ENCODE results near the gene SNAP47.

The SNAP47 gene

DNA sequence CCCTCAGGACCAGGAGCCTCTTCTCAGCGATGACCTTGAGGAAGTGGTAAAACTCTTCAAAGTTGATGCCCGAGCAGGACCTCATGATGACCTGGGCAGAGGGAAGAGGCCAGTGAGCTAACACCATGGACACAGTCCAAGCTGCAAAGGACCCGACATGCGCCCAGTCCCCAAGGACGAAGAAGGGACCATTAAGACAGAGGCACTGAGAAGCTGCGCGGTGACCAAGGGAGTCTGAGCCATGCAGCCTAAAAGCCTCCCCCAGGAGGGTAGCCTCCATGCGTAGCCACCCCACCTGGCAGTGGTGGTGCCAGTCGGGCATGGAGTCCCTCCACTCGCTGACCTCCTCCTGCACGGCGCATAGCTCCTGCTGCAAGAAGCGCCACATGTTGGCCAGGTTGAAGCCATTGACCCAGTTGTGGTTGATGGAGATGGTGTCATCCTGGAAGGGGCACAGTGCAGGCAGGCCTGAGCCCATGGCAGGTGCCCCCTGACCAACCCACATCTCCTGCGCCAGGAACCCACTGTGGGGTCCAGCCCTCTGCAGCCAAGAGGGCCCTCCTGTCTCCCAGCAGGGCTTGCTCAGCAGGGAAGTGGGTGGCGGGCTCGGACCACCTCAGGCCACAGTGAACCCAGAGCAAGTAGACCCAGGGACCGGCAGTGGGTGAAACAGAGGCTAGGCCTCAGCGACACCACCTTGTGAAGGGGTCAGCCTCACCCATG, 2.5 kb upstream of the SNAP47 start:
- no peak for DNase-seq

DNA sequence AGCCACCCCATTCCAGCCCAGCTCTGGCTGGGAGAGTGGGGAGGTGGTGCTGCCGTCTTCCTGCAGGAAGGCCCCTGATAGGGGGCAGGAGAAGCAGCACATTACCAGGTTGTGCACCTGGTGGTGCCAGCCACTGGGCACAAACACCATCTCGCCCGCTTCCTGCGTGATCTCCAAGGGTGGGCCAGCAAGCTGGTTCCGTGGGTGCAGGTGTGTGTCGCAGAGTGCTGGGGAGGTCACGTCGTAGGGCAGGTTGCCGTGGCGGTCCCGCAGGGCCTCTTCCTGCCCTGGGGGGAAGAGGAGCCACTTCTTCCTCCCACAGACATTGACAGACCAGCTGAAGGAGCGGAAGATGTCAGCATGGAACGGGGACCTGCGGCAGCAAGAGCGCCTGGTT, 1.9 kb upstream of the SNAP47 start:
- no peak for DNase-seq

DNA sequence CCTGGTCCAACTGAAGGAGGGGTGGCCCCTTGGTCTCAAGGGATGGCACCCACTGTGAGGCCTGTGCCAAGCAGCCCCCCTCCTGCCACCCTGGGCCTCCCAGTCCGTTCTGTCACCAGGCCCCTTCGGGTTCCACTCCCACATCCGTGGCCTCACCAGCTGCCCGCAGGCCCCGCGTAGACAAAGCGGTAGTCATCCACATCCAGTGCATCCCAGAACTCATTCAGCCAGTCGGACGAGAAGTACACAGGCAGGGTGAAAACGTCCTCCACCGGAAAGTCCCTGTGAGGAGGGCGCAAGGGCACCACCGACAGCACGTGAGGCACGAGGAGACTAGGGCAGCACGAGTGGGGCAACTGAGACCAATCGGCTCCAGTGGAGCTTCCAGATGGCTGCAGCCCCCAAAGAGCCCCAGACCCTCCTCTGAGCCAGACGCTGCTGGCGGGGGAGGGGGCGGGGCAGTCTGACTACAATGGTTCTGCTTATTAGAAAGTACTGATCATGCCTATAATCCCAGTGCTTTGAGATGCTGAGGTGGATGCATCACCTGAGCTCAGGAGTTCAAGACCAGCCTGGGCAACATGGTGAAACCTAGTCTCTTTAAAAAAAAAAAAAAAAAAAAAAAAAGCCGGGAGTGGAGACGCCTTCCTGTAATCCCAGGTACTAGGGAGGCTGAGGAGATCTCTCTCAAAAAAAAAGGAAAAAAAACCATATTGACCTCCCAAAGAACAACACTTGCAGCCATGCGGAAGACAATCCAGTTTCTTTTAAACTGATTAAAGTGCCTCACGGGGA, 1.3 kb upstream of the SNAP47 start:
- DNase-seq, result no peak

DNA sequence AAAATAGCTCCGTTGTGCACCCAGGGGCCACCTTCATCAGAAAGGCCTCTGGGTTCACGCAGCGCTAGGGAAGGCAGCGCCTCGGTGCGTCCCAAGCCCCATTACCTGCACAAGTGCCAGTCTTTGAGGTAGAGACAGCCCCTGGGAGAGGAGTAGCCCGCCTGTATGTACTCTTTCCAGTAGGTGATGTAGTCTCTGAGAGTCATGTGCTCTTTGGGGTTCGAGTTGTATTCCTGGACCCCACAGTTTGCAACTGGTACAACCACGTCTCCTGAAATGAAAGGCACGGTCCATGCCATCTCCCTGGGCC, 734 bp upstream of the SNAP47 start:
- DNase-seq, result no peak

DNA sequence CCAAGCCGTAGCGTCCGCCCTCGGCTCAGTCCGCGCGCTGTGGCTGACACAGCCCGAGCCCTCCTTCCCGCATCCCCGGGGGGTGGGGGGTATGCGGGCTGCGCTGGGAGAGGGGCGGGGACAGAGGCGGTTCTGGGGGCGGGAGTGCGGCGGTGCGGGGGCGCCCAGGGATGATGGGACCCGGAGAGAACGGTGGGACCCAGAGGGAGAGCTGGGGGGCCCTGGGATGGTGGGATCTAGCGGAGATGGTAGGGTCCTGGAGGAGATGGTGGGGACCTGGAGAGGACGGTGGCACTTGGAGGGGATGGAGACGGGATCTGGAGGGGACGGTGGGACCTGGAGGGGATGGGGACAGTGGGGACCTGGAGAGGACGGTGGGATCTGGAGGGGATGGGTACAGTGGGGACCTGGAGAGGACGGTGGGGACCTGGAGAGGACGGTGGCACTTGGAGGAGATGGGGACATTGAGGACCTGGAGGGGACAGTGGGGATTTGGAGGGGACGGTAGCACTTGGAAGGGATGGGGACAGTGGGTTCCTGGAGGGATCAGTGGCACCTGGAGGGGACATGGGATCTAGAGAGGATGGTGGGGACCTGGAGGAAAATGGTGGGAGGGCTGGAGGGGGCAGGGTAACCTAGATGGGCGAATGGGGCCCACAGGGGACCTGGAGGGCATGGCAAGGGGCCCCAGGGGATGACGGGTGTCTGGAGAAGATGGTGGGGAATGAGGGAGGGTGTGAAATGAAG, 477 bp downstream of the SNAP47 start:
- no peak for DNase-seq

DNA sequence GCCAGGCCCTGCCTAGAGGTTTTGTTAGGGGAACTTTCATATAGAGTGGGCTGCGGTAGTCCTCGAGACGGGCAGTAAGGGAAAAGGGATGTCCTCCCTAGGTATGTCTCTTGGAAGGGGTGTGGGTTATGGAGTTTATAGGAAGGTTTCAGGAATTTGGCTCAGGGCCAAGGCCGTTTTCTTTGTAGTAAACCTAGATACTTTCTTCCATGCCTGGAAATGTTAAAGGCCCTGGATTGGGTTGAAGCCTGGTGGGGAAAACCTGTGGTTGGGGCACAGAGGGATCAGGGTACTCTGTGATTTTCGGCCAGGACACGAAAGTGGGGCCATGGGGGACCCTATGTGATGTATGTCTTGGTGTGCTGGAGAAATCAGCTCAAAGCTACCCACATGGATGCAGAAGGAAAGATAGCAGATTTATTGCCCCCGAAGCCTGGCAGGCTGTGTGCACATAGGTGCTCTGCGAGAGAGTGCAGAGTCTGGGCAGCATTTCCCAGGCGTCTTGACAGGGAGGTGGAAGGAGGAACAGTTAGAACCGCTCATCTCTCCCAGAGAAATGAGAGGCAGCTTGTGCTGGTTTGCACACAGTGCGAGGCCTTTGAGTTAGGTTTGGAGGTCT, 1.7 kb downstream of the SNAP47 start:
- no peak for DNase-seq

DNA sequence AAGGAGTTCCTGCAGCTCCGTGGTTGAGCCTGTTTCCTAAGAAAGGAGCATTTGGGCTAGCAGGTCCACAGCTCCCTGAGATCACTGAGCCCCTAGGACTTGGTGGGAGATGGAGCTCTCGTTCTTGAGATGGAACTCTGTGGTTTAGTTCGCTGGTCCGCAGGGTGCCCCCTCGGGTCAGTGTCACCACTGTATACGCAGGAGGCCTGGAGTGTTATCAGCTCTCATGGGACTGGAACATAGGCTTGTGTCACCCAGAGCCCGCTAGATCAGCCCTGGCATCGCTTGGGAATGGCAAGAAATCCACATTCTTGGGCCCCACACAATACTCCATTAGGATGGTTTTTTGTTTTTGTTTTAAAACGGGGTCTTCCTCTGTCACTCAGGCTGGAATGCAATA, 3.6 kb downstream of the SNAP47 start:
- DNase-seq, result no peak

DNA sequence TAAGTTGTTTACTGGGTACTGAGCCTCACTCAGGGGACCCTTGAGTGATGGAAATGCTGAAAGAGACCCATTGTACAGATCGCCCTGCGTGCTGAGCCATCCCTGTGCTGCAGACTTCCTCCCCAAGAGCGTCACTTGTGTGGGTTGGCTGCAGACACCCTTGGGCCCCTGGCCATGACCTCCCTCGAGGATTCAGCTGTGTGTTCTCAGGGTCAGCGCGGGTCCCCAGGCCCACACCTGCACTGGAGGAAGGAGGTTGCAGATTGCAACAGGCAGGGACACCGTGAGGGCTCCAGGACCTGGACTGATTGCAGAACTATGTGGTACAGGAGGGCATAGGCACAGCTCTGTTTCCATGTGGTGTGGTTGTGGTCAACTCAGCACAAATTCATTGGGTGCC, 4.4 kb downstream of the SNAP47 start:
- no peak for DNase-seq

DNA sequence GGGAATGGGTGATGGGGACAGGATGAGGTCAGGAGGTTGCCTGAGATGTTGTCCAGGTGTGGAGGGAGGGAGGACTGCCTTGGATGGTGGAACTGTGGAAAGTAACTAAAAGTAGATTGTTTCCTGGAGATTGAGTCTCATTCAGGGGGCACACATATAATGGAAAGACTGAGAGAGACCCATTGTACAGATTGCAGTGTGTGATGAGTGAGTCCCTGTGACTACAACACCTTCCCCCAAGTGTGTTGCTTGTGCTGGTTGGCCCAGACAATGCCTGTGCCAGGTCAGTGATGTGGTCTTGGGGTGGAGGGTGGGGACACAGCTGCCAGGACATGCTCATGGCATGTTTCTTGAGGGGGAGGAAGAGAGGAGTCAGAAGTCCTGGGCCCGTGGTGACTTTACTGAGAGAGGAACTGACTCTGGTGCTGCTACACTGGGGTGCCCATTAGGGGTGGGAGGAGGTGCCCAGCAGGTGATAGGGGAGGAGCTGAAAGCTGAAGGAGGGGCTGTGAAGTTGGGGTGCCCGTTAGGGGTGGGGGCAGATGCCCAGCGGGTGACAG, 5.2 kb downstream of the SNAP47 start:
- no peak for DNase-seq

DNA sequence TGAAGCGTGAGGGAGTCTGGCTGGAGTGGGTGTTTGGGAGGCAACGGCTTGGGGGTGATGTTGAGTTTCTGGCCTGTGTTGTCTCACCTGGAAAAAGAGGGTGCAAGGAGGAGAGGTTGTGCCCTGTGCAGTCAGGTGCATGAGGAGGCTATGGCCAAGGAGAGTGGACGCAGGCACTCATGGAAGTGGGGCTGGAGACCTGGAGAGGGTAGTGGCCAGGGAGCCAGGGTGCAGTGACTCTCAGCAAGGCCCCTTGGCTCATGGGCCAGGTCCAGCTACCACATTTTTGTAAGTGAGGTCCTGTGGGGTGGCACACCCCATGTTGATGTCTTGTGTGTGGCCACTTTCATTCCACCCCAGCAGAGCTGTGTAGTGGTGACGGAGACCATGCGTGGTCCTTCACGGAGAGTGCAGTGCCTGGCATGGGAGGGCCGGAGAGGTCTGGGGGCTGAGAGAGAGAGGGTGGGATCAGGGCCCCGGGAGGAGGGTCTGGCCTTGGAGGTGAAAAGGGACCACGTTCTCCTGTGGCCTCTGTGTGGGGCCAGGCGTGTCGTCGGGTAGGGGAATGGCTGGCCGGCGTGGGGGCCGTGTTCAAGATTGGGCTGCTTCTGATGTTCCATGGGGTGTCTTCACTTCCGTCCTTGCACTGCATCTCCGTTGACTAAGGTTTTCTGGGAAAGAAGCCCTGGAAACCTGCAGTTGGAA, 6.1 kb downstream of the SNAP47 start:
- no peak for DNase-seq

DNA sequence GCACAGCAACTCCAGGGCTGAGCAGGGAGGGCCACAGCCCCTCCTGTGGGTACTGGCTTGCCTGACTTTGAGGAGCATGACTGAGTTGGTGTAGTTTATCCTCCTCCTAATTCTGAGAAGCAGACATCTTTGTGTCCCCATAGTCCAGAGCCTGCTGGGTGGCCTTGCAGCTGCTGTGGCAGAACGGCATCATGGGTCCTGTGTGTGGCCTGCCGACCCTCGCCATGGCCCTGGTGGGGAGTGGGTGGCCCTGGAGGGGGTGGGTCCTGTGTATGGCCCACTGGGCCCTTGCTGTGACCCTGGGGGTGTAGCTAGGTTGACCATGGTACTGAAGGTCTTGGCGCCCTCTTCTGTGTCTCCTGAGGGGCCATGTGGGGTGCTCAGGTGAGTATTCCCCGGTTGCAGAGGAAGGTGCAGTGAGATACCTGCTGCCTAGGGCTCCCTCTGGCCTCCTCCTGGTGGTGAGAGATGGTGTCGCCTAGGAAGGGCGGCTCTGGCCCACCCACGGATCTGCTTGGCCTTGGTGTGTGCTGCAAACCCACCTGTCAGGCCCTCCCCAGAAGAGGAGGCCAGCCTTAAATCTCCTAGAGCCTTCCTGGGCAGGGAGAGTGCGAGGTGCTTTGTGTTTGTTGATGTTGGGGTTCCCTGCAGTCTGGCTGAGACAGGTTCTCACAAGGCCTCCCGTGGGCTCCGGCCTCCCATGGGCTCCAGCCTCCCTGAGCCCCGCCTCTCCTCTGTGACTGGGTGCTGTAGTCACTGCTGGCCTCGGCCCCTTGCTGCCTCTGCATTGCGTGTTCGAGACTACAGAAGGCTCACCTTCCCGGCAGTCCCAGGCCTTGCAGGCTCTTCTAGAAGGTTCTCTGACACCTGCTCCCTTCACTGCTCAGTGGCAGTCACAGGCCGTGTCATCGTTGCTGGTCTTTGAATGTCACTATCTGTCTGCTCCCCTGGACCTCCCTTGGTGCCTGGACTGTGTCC, 7.8 kb downstream of the SNAP47 start:
- DNase-seq, result no peak

DNA sequence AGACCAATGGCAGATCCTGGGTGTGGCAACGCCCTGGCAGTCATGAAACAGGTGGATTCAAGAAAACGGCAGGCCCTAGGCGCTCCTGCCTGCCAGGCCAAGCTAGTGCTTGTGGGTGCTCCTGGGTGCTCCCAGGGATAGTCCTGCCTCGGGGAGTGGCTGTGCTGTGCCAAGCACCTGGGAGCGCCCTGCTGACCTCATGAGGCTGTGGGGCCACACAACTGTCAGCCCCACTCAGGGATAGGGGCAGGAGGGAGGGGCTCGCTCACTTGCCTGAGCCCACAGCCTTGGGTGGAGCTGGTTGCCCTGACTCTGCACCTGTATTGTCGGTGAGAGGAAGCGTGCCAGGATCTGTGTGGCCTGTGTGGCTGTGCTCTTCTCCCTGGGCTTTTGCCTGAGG, 9.4 kb downstream of the SNAP47 start:
- no peak for DNase-seq

DNA sequence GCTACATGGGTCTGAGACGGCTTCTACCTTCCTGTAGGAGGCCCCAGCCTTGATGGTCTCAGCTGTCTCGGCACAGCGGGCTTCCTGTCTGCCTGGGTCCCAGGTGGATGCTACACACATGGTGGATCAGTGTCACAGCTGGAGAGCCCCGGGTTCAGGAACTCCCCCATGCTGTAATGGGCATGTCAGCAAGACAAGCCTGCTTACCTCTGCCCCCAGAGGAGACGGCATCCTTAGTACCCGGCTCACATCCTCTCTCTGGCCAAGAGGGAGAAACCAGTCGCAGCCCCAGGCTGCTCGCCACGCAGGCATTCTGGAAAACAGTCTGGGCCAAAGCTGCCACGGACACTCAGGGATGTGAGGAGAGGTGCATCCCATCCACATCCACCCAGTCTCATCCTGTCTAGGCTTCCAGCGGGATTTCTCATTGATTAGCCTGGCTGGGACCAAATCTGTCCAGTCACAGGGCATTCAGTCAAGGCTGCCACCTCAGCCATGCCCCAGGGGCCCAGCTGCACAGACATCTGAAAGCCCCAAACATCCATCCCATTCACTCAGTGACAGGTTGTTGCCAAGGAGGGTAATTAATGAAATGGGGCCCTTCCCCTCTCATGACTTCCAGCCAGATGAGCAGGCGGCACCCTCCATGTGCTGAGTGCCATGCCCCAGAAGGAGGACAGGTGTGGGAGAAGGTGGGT, 10.5 kb downstream of the SNAP47 start:
- no peak for DNase-seq

DNA sequence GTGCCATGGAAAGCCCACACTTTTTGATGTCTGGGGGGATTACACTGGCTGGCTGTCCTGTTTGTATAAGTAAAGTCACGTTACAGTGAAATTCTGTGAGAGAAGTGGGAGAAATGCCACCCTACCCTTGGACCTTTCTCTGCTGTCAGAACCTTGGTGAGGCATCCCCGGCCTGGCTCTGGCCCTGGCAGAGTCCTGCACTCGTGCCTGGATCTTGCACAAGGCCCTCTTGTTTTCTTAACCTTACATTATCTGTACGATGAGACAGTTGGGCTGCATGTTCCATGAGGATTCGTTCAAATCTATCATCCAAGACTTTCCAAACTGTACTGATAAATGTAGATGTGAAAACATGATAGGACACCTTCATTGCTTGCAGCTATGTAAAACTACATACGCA, 11.4 kb downstream of the SNAP47 start:
- no peak for DNase-seq

DNA sequence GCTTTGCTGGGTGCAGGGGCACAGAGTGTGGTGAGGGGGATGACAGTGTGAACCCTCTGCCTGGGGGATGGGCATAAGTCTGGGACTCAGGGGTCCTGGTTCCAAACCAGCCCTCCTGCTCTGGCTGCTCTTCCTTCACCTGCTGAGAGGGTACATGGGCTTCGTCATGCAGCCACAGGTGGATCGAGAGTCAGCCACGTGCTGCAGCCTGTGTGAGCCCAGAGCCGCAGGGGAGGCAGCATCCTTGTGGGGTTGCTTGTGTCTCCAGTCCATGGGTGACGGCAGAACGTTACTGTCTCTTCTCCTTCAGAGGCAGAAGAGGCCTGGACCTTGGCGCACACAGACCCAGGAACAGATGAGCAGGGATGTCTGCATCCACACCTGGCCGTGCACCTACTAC, 12.1 kb downstream of the SNAP47 start:
- DNase-seq, result no peak

DNA sequence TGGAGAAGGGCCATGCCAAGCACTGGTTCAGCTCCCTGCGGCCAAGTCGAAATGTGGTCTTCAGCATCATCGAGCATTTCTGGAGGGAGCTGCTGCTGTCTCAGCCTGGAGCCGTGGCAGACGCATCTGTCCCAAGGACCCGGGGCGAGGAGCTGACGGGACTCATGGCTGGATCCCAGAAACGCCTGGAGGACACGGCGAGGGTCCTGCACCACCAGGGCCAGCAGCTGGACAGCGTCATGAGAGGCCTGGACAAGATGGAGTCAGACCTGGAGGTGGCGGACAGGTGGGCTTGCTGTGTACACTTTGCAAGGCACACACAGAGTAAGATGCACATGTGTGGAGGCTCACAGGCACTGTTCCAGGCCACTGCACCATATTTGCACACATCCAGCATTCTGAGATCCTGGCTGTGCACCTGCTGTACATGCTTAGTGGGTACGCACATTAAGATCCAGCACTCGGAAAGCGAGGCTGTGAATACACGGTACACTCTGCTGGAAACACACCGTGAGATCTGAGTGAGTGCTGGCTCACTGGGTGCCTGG, 12.8 kb downstream of the SNAP47 start:
- no peak for DNase-seq

DNA sequence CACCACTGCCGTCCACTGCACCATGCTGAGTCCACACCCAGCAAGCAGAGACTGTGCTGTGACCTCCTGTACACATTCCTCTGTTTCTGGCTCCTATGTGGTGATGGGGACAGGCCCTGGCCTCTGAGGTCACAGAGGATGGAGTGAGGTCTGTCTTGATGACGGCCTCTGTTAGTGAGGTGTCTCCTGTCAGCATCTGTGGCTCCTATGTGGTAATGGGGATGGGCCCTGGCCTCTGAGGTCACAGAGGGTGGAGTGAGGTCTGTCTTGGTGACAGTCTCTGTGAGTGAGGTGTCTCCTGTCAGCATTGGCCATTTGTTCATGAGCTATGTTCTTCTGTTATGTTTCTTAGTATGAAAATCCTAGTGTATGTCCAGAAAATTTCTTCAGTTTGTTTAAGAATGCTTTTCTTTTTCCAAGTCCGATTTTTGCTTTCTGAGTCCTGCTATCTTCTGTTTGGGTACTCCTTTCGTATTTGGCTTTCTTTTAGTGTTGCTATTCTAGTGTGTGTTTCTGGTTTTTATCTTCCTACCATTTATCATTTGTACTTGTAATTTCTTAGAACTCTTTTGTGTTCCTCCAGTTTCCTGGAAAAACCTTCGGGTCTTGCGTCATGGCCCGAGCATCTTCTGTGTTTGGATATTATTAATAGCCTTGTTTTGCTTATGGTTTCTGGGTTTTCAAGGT, 13.4 kb downstream of the SNAP47 start:
- no peak for DNase-seq

DNA sequence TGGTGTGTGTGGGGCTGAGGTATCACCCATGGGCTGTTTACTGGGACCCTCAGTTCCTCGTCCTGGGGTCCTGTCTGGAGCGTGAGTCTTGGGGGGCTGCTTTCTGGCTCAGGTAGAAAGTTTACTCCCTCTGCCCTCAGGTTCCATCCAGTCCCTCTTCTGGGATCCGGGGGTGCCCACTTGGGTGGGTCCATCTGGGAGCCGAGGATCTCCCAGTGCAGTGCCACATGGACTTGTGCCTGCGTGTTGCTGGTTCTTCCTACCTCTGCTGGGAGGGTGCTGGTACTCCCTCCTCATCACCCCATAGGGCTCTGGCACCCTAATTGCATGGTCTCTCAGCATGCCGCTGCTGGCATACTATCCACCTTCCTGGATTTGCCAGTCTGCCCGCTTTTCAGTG, 14.0 kb downstream of the SNAP47 start:
- no peak for DNase-seq

DNA sequence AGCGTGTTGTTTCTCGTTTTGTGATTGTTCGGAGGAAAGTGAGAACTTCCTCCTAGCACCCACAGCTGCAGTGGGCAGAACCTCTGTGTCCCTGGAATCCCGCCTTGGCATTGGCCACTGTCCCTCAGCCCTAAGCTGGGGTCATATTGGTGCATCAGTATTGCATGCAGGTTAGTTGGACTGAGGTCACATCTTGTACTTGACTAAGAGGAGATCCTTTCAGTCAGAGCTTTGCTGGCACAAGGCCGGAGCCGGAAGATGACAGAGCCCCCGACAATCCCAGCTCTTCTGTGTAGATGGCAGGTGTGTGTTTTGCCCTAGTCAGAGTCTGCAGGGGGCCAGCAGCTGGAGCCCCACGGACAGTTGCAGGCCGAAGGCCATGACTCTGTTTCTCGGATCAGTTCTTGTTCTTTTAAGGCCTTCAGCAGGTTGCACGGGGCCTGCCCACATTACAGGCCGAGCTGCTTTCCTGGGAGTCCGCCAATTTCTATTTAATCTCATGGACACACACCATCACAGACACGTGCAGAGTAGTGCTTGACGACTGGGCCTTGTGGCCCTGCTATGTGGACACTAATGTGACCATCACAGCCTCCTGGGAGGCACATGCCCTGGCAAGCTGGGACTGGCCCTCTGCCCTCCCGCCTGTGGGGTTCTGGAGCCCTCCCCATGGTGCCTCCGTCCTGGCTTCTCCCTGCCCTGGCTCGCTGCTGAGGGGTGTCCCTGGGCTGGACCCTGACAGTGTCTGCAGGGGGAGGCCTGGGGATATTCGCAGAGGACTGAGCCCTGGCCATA, 14.9 kb downstream of the SNAP47 start:
- no peak for DNase-seq
